Endodermal cell (in vitro differentiated cells): ENCODE data around the gene MMP28. TPM values are rescaled to one million over a fixed set of nuclear protein-coding genes. Genes with fewer than 3 reads are reported as not detected.

Experiments
- DNase-seq: peaks from one replicate; pipeline ENCODE4 v3.0.0-alpha.2; 2017
- H3K27ac ChIP-seq: 2 replicates; pipeline ENCODE4 v1.5.1; 2013; ENCODE audit warnings: mild to moderate bottlenecking, low read depth, low read length, moderate library complexity
- H3K27me3 ChIP-seq: 2 replicates; pipeline ENCODE4 v1.6.1; 2013; ENCODE audit warnings: mild to moderate bottlenecking, low read length, moderate library complexity; ENCODE audit not compliant: insufficient read depth, control insufficient read depth, poor library complexity, severe bottlenecking
- H3K36me3 ChIP-seq: 2 replicates; pipeline ENCODE4 v1.7.0; 2013; ENCODE audit warnings: mild to moderate bottlenecking, low read length, moderate library complexity; ENCODE audit not compliant: control insufficient read depth, insufficient read depth
- H3K4me1 ChIP-seq: one replicate; pipeline ENCODE4 v1.7.0; 2013; ENCODE audit warnings: low read length; ENCODE audit not compliant: control insufficient read depth, insufficient read depth
- H3K4me3 ChIP-seq: 2 replicates; pipeline ENCODE4 v1.5.1; 2013; ENCODE audit warnings: mild to moderate bottlenecking, low read length, moderate library complexity
- H3K9ac ChIP-seq: 2 replicates; pipeline ENCODE4 v1.6.1; 2013; ENCODE audit warnings: mild to moderate bottlenecking, low read length, moderate library complexity; ENCODE audit not compliant: poor library complexity, severe bottlenecking; ENCODE audit errors: extremely low read depth
- H3K9me3 ChIP-seq: 2 replicates; pipeline ENCODE4 v1.6.1; 2013; ENCODE audit warnings: mild to moderate bottlenecking, low read length, moderate library complexity; ENCODE audit not compliant: control insufficient read depth
- H3K27ac Mint-ChIP-seq: 2 replicates; pipeline ENCODE4 v1.8.0; 2020; ENCODE audit warnings: mixed read lengths
- H3K27me3 Mint-ChIP-seq: 2 replicates; pipeline ENCODE4 v1.8.0; 2021; ENCODE audit warnings: mild to moderate bottlenecking, mixed read lengths; ENCODE audit not compliant: insufficient read depth
- H3K36me3 Mint-ChIP-seq: 2 replicates; pipeline ENCODE4 v1.8.0; 2020; ENCODE audit warnings: low read depth, mixed read lengths
- H3K4me1 Mint-ChIP-seq: 2 replicates; pipeline ENCODE4 v1.8.0; 2020; ENCODE audit warnings: mixed read lengths
- H3K4me3 Mint-ChIP-seq: 2 replicates; pipeline ENCODE4 v1.8.0; 2020; ENCODE audit warnings: mild to moderate bottlenecking, moderate library complexity, mixed read lengths
- H3K9me3 Mint-ChIP-seq: 2 replicates; pipeline ENCODE4 v1.8.0; 2020; ENCODE audit warnings: mild to moderate bottlenecking, mixed read lengths
- CTCF ChIP-seq: fragments of 200-600 bp; sonication (generic); conservative IDR thresholded peaks from 2 replicates; pipeline ENCODE4 v1.5.0; 2021; ENCODE audit warnings: antibody characterized with exemption, mild to moderate bottlenecking
- WGBS, 2 experiments: methylation state at CpG; one replicate each; pipeline versions ENCODE4 v1.1.5 to v1.1.7; 2013; ENCODE audit warnings: missing lambda C conversion rate in 2 of 2, mixed read lengths in 1 of 2; ENCODE audit not compliant: insufficient coverage in 1 of 2, insufficient read length in 1 of 2; 5-methylcytosine and 5-hydroxymethylcytosine counted together
- total RNA-seq, 2 donors: library from RNA; stranded (reverse); fragmentation: NEBNext Ultra II Directional in 1 of 2; extraction: Animal tissue kit (Norgen Biotek cat#: 25700) in 1 of 2; gene quantifications; 2 replicates in 1 of 2; 3 replicates in 1 of 2; pipeline ENCODE4 v1.2.1, GENCODE V29; 2021

MMP28 gene
- total RNA-seq, 2 donors from 2014 or later: not detected

- H3K27me3 Mint-ChIP-seq: peaks cover 19% of the 10 kb centered on the region
- no peaks in the 10 kb centered on the region for H3K36me3 Mint-ChIP-seq
- Histone ChIP-seq H3K9ac (no peak overlapping the region), H3K9me3 (no peaks in the 10 kb centered on the region), H3K27me3 (peaks cover 7% of the 10 kb centered on the region), H3K27ac (no peak overlapping the region), H3K4me1 (no peaks in the 10 kb centered on the region), H3K4me3 (no peak overlapping the region), H3K36me3 (no peaks in the 10 kb centered on the region)
- DNase-seq: no peak
- no peaks in the 10 kb centered on the region for H3K4me1 Mint-ChIP-seq
- H3K27ac Mint-ChIP-seq: no peak overlapping the region
- H3K4me3 Mint-ChIP-seq: no peak overlapping the region
- TF ChIP-seq CTCF: no peak
- 82 to 88% methylated on average over 3 of the region's 3 CpGs for WGBS, 2 experiments
- H3K9me3 Mint-ChIP-seq: no peaks in the 10 kb centered on the region
Measured at GRCh38 chr17:35780950-35781349, 14.5 kb downstream of the MMP28 start.

GRCh38 chr17:35778641-35779196 lies 16.7 kb downstream of the MMP28 start:
- no peak overlapping the region for H3K27ac Mint-ChIP-seq
- no peaks in the 10 kb centered on the region for H3K36me3 ChIP-seq
- H3K36me3 Mint-ChIP-seq: no peaks in the 10 kb centered on the region
- WGBS, 2 experiments: 94 to 95% methylated on average over 13 to 16 of the region's 16 CpGs
- no peak overlapping the region for H3K4me3 ChIP-seq
- no peak overlapping the region for H3K27ac ChIP-seq
- no peaks in the 10 kb centered on the region for H3K4me1 ChIP-seq
- peaks cover 7% of the 10 kb centered on the region for H3K27me3 ChIP-seq
- DNase-seq: no peak
- H3K9me3 ChIP-seq: no peaks in the 10 kb centered on the region
- H3K9me3 Mint-ChIP-seq: no peaks in the 10 kb centered on the region
- no peak overlapping the region for H3K4me3 Mint-ChIP-seq
- peaks cover 16% of the 10 kb centered on the region for H3K27me3 Mint-ChIP-seq
- H3K9ac ChIP-seq: no peak overlapping the region
- TF ChIP-seq CTCF: no peak
- H3K4me1 Mint-ChIP-seq: peaks cover 9% of the 10 kb centered on the region

- Mint-ChIP-seq H3K9me3 (no peaks in the 10 kb centered on the region), H3K4me3 (no peak overlapping the region), H3K4me1 (peaks cover 11% of the 10 kb centered on the region), H3K27me3 (peaks cover 2% of the 10 kb centered on the region), H3K36me3 (no peaks in the 10 kb centered on the region), H3K27ac (no peak overlapping the region)
- Histone ChIP-seq H3K4me1 (no peaks in the 10 kb centered on the region), H3K36me3 (no peaks in the 10 kb centered on the region), H3K9ac (no peak overlapping the region), H3K9me3 (no peaks in the 10 kb centered on the region), H3K27me3 (no peaks in the 10 kb centered on the region), H3K27ac (no peak overlapping the region), H3K4me3 (no peak overlapping the region)
- no peak for TF ChIP-seq CTCF
- no peak for DNase-seq
- WGBS, 2 experiments: 92% methylated on average over 2 to 6 of the region's 6 CpGs
Measured at GRCh38 chr17:35775583-35775982, 19.9 kb downstream of the MMP28 start.
